ENCODE results near the gene CATSPER4.
A peak's percentile ranks its signal among the peaks of the same experiment; 100 is the strongest.

CATSPER4 gene

DNA sequence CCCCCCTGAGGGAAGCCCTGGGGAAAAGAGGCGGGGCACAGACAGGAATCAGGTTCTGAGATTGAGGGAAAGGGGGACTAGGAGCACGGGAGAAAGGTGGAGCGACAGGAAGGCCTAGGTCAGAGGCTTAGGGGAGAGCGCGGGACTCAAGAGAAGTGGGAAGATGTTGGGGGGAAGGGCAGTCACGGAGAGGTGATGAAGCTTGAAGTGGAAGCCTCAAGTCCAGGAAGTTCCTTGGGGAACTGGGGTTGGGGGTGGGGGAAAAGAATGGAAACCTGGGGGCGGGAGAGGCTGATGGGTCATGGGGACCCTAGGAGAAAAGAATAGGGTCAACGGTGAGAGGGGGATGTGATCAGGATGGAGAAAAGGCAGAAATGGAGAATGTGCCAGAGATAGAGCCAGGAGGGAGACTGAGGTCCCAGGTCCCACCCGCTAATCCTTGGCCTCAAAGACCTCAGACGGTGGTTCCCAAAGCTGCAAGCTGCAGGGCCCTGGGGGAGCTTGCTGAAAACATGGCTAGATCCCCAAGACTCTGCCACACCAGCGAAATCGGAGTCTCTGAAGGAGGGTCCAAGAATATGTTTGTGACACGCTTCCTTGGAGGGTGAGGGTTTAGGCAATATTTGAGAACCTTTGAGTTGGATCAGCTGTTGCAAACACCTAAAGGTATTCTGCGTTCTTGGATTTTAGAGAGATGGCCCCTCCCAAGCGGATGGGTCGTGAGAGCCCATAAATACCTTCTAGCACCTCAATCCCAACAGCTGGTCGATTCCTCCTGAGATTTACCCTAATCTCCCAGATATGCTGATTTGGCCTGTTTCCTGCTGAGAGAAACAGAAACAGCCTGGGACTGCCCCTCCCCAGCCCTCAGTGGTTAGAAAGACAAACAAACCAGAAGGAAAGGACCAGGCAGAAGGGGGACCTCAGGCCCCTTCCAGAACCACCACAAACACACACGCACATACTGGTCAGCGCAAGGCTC, 25.2 kb upstream of the CATSPER4 start:
- DNase-seq = no peak

DNA sequence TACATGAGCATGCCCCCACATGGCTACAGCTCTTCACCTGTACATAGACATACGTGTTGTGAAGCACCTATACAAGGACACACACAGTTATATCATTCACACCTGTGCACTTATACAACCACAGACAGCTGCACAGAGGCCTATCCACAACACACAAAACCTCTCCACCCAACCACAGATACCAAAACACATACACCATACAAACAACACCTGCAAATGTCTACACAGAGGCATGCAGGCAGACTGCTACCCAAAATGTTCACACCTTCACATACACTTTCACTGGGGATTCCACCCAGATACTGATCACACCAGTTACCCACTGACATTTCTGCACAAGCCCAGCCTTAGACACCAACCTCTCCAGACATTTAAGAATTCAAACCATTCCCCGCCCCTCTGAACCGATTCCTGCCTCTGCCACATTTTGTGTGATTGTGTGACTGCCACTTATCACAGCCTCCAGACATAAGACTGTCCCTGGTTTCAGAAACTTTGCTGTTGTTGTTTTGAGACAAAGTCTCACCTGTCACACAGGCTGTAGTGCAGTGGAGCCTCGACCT, 23.6 kb upstream of the CATSPER4 start:
- no peak for DNase-seq

DNA sequence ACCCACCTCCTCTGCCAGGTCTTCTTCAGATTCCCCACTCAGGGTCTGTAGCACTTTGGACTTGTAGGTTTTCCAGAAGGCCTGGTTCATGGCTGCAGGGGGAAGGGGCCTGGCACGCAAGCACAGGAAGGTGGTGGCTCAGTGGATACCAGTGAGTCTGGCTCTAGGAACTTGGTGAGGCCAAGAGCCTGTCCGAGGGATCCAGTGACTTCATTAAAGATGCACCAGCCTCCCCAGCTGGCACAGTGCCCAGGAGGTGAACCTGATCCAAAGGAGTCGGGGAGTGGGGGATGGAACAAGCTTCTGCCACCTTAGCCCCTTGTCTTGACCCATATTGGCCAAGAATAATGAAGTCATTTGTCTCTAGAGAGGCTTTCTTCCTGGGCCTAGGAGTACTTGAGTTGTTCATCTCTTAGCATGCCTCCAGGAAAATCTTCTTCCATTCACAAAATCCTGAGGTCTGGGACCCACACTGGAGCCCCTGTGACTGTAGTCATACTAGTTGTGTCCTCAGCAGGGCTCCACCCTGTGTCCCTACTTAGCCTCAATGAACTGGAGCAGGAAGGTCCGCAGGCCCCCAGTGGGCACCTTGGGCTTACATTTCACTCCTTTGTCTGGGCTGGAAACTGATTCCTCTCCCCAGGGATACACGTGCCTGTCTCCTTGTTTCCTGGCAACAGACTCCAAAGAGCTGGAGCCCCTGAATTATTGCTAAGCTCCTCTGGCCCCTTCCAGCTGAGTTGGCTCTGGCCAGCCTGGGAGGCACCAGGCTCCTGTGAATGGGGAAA, 21.8 kb upstream of the CATSPER4 start, which contains the start of gene C1orf232:
TSS of gene C1orf232 (minus strand) at position 554 of the 788 bp plus-strand sequence. CDS start at position 90, 464 bp downstream.
- DNase-seq = no peak

DNA sequence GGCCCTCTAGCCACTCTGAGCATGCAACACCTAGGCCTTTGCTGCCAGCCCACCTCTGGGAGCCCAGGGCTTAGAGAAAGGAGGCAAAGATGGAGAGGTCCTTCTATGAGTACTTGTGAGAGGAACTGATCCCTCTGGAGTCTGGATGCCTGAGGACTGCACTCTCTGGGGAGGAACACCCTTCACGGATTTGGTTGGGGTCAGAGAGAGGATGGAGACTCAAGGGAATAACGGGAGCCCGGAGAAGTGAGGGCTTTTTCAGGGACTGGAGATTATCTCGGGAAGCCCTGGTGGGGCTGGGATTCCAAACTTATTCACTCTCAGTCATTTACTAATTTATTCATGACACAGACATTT, 21.2 kb upstream of the CATSPER4 start:
- no peak for DNase-seq

DNA sequence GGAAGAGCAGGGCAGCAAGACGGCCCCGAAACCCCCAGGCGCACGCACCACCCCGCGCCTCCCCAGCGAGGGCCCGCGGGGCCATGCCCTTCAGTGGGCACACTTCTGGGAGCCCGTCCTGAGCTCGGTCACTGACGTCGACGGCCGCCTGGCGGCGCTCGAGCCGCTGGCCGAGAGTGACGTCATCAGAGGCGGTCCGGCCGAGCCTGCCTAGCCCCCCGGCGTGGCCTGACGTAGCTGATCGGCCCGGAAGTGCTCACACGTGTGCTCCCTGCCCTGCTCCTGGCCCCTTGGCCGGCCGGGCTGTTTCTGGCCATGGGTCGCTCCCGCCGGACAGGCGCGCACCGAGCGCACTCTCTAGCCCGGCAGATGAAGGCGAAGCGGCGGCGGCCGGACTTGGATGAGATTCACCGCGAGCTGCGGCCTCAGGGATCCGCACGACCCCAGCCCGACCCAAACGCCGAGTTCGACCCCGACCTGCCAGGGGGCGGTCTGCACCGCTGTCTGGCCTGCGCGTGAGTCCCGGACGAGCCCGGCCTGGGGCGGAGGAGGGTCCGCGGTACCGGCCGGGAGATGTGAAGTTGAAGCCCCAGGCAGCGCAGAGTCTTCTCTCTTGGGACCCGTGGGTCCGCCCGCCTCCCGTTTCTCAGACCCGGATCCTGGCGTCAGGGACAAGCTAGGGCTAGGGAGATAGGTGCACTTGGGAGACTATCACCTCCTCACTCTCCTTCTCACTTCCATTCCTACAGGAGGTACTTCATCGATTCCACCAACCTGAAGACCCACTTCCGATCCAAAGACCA, 20.5 kb upstream of the CATSPER4 start, which contains the start of gene ZNF593:
TSS of gene ZNF593 (plus strand) at position 240 of the 803 bp plus-strand sequence. CDS start at position 316, 76 bp downstream.
- peak; percentile 81 for DNase-seq

DNA sequence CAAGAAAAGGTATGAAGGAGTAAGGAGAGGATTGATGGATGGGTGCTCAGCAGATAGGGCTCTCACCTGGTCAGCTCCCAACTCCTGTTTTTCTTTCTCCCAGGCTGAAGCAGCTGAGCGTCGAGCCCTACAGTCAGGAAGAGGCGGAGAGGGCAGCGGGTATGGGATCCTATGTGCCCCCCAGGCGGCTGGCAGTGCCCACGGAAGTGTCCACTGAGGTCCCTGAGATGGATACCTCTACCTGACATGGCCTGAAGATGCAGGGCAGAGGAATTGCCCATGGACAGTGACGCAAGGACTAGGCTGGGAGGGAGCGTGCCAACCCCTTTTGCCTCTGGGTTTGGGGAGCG, 20.0 kb upstream of the CATSPER4 start:
- no peak for DNase-seq

DNA sequence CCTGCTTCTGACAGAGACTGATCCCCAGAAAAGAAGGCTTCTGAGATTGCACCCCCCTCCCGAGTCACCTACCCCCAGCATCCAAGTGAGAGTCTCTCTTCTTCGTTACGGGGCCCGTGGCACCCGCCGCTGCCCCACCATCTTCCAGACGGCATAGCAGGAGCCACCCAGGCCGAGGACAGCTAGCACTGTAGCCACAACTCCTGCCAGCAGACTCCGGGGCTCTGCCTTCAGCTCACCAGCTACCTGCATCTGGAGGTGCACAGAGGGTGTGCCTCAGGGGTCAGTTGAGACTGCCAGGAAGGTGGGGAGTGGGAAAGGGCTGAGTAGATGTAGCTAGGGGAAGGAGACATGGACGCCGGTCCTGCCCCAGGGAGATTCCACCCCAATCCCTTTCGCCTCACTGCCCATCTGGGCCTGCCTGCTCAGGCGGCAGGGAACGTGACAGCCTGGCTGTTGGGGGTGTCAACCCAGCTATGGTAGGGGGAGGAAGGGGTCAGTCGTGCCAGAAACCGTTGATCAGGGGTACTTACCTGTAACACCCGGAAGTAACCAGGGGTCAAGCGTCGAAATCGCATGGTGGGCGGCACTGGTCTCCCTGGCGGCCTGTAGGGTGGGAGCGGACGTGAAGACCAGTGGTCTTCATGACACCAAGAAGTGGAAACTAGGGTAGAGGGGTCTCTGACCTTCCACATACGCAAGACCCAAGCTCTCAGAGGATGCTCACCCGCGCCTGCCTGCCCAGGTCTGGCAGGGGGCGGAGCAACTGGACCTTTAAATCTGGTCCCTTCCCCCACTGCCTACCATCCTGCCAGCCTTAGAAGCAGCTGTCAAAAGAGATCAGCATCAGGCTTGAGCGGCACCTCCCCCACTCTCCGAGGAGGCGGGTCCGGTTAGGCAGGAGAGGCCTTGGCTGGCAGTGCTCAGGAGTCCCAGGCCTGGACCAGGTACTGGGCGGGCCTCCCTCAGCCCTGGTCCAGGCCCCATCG, 19.0 kb upstream of the CATSPER4 start, which contains the start of gene ZNF593OS:
TSS of gene ZNF593OS (minus strand) at position 749 of the 989 bp plus-strand sequence. CDS start at position 578, 171 bp downstream.
- DNase-seq = no peak

DNA sequence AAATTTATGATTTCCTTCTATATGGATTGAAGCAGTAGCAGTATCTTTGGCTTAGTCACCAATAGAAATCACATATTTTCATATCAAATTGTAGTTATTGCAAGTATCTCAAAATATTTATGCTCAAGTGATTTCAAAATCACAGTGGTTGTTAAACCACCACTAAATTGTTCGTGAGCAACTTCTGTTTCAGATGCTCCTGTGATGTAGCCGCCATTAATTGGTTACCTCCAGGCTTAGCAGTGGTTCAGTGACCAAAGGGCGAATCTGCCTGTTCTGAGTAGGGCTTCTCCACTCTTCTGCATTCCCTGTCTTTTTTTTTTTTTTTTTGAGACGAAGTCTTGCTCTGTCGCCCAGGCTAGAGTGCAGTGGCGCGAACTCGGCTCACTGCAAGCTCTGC, 15.1 kb upstream of the CATSPER4 start:
- no peak for DNase-seq

DNA sequence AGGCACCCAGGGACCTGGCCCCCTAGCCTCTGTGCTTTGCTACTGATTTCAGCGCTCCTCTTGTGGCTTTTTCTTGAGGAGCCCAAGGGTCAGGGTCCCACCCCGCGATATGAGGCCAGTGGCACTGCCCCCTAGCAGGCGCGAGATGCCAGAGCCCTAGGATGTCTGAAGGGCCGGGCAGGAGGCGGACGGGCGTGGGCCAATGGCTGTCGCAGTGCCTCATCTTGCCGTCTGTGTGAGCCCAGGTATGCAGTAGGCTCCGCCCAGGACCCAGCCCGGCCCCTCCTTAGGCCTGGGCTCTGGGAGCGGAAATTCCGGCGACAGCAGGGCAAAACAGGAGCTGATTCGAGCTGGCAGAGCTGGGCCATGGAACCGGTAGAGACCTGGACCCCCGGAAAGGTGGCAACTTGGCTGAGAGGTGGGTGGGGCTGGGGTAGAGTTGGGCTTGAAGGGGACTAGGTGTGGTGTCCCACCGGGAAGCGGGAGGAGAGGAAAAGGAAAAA, 13.2 kb upstream of the CATSPER4 start, which contains the start of gene CNKSR1:
TSS of gene CNKSR1 (plus strand) at position 310 of the 503 bp plus-strand sequence. CDS start at position 367, 57 bp downstream.
- no peak for DNase-seq

DNA sequence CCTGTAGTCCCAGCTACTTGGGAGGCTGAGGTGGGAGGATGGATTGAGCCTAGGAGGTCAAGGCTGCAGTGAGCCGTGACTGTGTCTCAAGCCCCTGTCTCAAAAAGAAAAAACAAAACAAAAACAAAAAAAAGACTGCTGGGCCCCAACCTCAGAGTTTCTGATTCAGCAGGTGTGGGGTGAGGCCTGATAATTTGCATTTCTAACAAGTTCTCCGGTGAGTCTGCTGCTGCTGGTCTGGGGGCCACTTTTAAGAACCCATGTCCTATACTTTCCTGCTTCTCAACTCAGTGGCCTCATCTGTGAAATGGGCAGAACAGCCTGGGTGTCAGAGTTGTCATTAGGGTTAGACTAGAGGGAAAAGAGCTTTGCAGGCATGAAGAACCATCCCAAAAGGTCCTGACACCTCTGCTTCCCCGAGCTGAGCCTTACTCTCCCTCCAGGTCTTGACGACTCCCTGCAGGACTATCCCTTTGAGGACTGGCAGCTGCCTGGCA, 10.3 kb upstream of the CATSPER4 start:
- DNase-seq = no peak

DNA sequence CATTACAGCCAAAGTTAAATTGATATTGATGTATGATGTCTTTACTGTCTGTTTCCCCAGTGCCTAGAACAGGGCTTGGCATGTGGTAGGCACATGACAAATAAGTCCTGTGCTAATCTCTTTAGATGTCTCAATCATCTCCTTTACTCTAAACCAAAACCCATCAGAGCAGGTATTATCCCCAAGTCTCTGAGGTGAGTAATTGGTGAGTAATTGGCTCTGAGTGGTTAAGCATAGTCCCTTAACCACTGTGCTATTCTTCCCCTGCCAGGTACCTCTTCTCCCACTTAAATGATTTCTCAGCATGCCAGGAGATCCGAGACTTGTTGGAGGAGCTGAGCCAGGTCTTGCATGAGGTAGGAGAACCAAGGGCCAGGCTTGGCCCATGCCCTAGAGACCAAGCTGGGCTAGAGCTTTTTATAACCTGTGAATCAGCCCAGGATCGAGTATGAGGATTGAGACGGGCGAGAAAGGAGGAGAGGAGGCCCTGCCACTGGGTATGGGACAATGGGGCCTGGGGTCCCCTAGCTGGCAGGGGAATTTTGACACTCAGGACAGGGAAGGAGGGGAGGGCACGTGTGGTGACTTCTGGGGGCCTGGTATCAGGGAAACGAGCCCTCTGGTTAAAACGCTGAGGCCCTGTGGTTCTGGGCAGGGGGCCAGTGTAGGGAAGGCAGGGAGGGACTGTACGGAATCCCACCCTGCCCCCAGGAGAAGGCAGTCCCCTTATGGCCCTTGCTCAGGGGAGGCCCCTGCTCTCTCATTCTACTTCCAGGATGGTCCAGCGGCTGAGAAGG, 8.6 kb upstream of the CATSPER4 start:
- no peak for DNase-seq

DNA sequence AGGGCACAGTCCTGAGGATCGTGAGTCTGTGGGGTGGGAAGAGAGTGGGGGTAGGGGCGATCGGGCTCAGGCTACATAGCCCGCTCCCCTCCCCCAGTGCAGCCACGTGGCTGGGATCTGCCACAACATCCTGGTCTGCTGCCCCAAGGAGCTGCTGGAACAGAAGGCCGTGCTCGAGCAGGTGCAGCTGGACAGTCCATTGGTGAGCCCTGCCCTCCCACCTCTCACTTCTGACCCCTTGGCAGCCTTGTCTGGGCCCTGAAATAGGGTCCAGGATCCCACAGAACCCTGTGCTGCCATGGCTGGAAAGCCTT, 8.1 kb upstream of the CATSPER4 start:
- DNase-seq = no peak

DNA sequence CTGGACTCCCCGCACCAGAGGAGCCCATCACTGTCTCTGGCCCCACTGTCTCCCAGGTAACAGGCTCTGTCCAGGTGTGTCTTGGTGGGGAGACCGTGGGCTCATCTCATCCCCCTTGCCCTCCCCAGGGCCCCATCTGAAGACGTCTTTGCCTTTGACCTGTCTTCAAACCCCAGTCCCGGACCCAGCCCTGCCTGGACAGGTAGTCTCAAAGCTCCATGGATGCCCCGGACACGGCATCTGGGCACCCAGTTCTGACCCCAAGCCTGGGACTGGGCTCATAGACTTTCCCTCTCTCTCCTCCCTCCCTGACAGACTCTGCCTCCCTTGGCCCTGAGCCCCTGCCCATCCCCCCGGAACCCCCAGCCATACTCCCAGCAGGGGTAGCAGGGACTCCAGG, 6.3 kb upstream of the CATSPER4 start:
- DNase-seq = no peak

DNA sequence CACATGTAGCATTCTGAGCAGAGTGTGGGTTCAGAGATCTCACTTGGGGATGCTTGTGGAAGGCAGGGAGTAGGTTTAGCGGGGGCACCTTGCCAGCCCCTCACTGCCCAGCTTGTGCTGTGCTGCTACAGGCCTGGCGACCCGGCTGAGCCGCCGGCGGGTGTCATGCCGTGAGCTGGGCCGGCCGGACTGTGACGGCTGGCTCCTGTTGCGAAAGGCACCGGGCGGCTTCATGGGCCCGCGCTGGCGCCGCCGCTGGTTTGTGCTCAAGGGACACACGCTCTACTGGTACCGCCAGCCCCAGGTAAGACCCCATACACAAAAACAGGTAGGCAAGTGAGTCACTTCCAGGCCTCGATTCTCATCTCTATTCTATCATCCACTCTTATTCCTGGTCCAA, 5.5 kb upstream of the CATSPER4 start:
- no peak for DNase-seq

DNA sequence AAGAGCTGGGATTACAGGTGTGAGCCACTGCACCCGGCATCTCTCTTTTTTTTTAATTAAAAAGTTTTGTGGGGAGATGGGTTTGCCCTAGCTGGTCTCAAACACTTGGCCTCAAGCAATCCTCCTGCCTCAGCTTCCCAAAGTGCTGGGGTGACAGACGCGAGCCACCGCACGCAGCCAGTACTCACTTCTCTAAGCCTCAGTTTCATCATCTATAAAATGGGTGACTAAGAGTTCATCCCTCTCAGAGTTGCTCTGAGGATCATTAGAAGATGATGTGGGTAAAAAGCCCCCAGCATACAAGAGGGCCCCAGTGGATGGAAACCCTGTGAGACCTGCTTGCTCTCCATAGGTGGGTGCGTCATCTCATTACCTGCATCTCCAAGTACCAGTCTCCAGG, 2.5 kb upstream of the CATSPER4 start:
- DNase-seq = no peak

DNA sequence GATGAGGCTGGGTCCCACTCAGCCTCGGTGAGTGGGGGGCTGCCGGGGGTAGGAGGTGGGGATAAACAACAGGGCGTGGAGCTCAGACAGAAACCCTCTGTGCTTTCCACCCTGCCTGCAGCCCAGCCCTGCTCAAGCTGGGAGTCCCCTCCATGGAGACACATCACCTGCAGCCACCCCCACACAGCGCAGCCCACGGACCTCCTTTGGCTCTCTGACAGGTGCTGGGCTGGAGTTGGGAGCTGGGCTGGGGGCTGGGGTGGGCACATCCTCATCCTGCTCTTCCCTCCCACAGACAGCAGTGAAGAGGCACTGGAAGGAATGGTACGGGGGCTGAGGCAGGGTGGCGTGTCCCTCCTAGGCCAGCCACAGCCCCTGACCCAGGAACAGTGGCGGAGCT, 1.9 kb upstream of the CATSPER4 start:
- no peak for DNase-seq

DNA sequence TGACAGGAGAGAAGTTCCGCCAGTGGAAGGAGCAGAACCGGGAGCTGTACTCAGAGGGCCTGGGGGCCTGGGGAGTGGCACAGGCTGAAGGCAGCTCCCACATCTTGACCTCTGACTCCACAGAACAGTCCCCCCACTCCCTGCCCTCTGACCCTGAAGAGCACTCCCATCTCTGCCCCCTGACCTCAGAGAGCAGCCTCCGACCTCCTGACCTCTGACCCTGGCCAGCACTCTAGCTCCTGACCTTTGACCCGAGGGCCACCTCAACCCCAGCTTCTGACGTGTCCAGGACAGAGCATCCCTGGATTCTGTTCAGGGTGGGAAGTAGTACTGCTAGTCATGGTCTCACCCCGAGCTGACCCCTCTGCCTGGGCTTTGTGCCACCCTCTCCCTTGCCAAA, 1.1 kb upstream of the CATSPER4 start:
- no peak for DNase-seq

DNA sequence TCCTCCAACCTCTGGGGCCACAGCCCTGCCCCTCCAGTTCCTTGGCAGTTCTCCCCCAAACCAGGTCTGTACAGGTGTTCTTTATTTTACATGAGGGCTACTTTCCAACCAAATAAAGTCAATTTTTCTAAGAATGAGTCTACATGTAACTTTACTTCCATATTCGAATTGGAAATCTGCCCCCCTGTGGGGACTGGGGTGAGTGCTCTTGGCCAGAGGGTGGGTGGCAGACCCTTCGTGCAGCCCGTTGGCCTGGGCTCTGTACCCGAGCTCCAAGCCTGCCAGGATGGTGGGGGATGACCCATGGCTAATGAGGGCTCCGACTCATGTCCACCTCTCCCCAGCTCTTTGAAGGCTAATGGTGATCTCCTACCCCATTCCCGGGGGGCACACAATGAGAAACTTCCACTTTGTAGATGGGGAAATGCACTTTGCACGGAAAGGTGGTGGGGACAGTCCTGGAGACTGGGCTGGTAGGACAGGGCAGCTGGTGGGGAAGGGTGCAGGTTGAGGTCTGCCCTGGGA, 589 bp upstream of the CATSPER4 start:
- DNase-seq = no peak

DNA sequence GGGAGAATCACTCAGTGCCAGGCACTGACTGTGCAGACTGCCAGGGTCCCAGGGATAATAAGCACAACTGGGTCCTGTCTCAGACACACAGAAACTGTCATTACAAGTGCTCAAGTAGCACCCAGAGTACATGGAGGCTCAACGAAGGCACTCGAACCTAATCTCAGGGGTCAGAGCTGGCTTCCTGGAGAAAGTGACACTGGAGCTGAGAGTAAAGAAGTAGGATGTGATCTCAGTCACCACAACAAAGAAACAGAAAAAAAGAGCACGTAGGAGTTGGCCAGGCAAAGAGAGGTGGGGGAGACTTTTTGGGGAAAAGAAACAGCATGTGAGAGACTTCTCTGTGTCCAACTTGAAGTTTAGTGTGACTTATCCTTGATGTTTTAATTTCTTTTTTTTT, 1.3 kb downstream of the CATSPER4 start:
- no peak for DNase-seq

DNA sequence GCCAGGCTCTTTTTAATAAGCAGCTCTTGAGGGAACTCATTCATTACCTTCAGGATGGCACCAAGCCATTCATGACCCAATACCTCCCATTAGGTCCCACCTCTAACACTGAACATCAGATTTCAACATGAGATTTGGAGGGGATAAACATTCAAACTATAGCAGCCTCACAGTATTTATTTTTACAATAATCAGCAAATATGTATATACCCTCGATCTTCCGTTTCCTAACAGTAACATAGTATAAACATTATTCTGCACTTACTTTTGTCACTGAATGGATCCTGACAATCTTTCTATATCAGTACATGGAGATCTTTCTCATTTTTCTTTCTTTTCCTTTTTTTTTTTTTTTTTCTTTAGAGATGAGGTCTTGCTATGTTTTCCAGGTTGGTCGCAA, 5.4 kb downstream of the CATSPER4 start:
- DNase-seq = no peak

Data from activated gamma-delta T cell (primary cell).